ENCODE results near the gene C12orf43.

The C12orf43 gene

GRCh38 chr12:120999191-121000120 is 16.8 kb downstream of the C12orf43 start:
- no peak for DNase-seq (ENCODE audit: low spot score)

GRCh38 chr12:120998435-120998834 is 17.9 kb downstream of the C12orf43 start:
- no peak for DNase-seq (ENCODE audit: low spot score)

- no peak for DNase-seq (ENCODE audit: low spot score)
These were observed 18.8 kb downstream of the C12orf43 start for GRCh38 chr12:120997448-120997847.

- DNase-seq (ENCODE audit: low spot score) = no peak
These were observed 20.0 kb downstream of the C12orf43 start for GRCh38 chr12:120996133-120996746.

- no peak for DNase-seq (ENCODE audit: low spot score)
These were observed 21.5 kb downstream of the C12orf43 start for GRCh38 chr12:120994589-120995337.

- no peak for DNase-seq (ENCODE audit: low spot score)
These were observed 22.2 kb downstream of the C12orf43 start for GRCh38 chr12:120994059-120994458.

GRCh38 chr12:120993496-120993895 is 22.8 kb downstream of the C12orf43 start:
- DNase-seq (ENCODE audit: low spot score) = no peak

GRCh38 chr12:120992989-120993388 is 23.3 kb downstream of the C12orf43 start:
- DNase-seq (ENCODE audit: low spot score) = no peak

- DNase-seq (ENCODE audit: low spot score) = no peak
These were observed 24.3 kb downstream of the C12orf43 start for GRCh38 chr12:120991965-120992364.

- no peak for DNase-seq (ENCODE audit: low spot score)
These were observed 25.7 kb downstream of the C12orf43 start for GRCh38 chr12:120990487-120991055.

GRCh38 chr12:120989687-120990086 is 26.6 kb downstream of the C12orf43 start:
- no peak for DNase-seq (ENCODE audit: low spot score)

GRCh38 chr12:120988658-120989057 is 27.6 kb downstream of the C12orf43 start:
- DNase-seq (ENCODE audit: low spot score) = no peak

GRCh38 chr12:120988234-120988633 is 28.1 kb downstream of the C12orf43 start:
- DNase-seq (ENCODE audit: low spot score) = no peak

- no peak for DNase-seq (ENCODE audit: low spot score)
These were observed 31.9 kb downstream of the C12orf43 start for GRCh38 chr12:120984351-120984898.

GRCh38 chr12:120983759-120984158 is 32.5 kb downstream of the C12orf43 start:
- DNase-seq (ENCODE audit: low spot score) = no peak

- no peak for DNase-seq (ENCODE audit: low spot score)
These were observed 33.6 kb downstream of the C12orf43 start for GRCh38 chr12:120982659-120983058.

GRCh38 chr12:120981407-120981941 is 34.8 kb downstream of the C12orf43 start:
- DNase-seq (ENCODE audit: low spot score) = peak; percentile 78

- DNase-seq (ENCODE audit: low spot score) = peak; percentile 83
These were observed 35.4 kb downstream of the C12orf43 start for GRCh38 chr12:120980800-120981368.

- DNase-seq (ENCODE audit: low spot score) = peak; percentile 53
These were observed 36.2 kb downstream of the C12orf43 start for GRCh38 chr12:120979862-120980696.

GRCh38 chr12:120979220-120979861 is 36.9 kb downstream of the C12orf43 start:
- peak; percentile 17 for DNase-seq (ENCODE audit: low spot score)

All from kidney tubule cell (primary cell).